Left colon (tissue), 2 donors: Measurements from ENCODE around the gene DHX38. TPM values are rescaled to one million over a fixed set of nuclear protein-coding genes. Genes with fewer than 3 reads are reported as not detected.

Source experiments
- ATAC-seq: fragments of 200-7000 bp; cut with Tn5 transposase; one replicate; pipeline ENCODE4 v1.9.1; 2020; ENCODE audit warnings: mild to moderate bottlenecking, moderate library complexity
- DNase-seq, 2 donors: peaks; one replicate each; pipeline ENCODE4 v3.0.0-alpha.2; 2020
- intact Hi-C, 2 donors: fragments of 100-400 bp; cut with DNase I in 1 of 2; cut with micrococcal nuclease in 1 of 2; formaldehyde crosslinking; loops; one replicate each; pipeline versions ENCODE4 v1.11.2 to v1.14.0; 2022; cut with DNase I, micrococcal nuclease
- total RNA-seq, 2 donors: library from RNA; stranded (reverse); fragmentation: NEBNext Ultra II Directional; extraction: Animal tissue kit (Norgen Biotek cat#: 25700); gene quantifications; one replicate each; pipeline ENCODE4 v1.2.1, GENCODE V29; 2021
- donor health status: DM: no; HTN: no; CAD: no.
- donor health status: DM: yes; HTN: yes; CAD: no.

The DHX38 gene
- total RNA-seq, 2 donors from 2014 or later: 52.0 to 61.5 TPM

DNA sequence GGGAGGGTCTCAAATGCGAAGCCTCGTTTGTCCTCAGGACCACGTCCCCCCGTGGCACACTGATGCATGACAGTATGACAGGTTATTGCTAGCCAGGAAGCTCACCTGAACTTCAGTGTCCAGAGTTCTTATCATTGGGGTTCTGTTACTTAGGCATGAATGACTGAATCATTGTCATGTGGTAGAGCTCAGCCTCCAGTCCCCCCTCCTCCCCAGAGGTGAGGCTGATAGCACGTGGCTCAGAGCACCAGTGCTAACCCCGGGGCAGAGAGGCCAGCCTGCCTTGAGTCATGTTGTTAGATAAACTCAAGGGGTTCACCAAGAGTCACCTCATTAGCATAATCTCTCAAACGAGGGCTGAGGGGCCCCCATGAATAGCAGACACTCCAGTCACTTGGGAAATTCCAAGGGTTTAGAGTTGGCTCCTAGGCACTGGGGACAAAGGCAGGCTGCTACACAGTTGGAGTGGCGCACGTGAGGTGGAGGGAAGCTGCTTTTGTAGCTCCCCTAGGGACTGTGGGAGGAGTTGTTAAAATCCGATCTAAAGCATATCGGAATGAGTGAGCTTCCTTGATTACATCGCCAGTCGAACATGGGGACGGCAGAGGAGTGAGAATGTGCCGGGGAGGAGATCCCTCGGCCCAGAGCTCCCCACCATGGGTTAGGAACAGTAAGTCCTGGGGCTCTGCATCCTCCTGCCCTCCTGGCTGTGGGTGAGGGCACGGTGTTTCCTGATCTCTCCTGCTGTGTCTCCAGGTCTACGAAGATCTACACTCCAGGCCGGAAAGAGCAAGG, 18.2 kb downstream of the DHX38 start:
- no peak for DNase-seq
- no peak for ATAC-seq
- intact Hi-C loops: no loop called here

DNA sequence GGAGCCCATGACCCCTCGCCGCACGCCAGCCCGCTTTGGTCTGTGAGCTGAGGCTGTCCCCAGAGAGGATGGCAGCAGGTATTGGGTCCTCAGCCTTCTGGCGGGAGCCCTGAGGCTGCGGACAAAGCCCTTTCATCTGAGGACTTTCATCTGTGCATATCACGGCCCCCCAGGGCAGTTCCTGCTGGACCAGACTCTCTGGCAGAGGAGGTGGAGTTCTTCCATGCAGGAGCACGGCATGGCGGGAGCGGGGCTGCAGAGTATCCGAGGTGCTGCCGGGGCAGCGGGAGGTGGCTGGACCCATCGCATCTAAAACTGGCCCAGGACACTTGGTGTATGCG, 18.8 kb downstream of the DHX38 start:
- ATAC-seq (no peak), DNase-seq (no peak)
- intact Hi-C loops: no loop called here

DNA sequence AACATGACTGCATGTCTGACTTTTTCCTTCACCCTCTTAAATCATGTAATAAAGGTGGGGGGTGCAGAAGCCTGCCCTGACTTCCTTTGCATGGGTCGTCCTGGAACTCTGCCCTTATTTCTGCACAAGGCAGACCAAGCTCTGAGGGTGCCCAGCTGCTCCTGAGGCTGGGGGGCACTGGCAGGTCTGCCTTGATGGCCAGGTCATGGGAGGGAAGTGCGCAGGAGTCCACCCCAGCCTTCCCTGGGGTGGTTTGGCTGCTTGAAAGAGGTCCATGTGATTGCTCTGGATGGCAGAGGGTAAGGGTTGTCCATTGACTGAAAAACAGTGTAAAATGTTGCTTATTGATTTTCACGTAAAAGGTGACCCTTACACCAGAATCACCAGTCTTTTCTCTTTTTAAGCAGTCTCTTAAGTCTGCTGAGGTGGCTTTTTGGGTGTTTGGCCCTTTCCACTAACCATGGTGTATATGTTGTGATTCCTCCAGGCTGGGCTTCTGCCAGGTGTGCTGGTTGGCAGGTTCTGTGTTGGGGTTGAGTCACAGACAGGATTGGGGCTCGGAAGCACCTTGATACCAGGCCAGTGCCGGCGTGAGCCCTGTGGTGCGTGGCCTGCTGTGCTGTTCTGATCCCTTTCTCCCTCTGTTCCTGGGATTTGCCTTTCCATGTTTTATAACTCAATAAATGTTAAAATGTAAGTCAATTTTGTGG, 19.4 kb downstream of the DHX38 start:
- ATAC-seq: no peak
- intact Hi-C loops: no loop called here
- no peak for DNase-seq

DNA sequence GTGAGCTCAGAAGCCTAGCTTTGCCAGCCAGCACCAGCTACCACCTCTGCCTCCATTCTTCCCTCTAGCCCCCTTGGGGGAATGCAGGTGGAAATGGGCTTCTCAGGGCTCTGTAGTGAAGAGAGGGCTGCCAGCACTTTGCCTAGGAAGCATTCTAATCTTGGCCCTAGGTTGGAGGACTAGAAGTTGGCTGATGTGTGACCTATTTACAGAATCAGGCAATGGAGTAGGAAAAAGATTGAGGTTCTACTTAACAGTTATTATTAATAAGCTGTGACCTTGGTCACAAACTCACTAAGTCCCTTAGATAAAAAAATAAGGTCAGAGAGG, 19.9 kb downstream of the DHX38 start:
- DNase-seq (no peak), ATAC-seq (no peak)
- intact Hi-C loops: no loop called here

DNA sequence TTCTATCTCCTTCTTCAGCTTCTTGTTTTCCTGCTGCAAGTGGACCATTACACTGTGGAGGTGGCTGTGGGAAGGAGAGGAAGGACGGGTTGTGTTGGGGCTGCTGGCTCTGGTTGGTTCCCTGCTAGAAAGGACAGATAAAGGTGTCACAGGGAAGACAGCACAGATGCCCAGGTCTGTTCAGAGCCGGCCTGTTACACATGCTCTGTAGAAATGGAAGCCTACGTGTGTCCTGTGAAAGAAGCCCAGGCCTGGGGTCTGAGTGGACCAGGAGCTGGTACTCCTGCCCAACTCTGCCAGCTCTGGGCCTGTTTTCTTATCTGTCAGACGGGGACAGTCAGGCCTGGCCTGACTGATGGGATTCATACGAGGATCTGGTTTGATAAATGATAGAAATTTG, 26.4 kb downstream of the DHX38 start:
- DNase-seq (no peak), ATAC-seq (no peak)
- intact Hi-C loops: no loop called here

DNA sequence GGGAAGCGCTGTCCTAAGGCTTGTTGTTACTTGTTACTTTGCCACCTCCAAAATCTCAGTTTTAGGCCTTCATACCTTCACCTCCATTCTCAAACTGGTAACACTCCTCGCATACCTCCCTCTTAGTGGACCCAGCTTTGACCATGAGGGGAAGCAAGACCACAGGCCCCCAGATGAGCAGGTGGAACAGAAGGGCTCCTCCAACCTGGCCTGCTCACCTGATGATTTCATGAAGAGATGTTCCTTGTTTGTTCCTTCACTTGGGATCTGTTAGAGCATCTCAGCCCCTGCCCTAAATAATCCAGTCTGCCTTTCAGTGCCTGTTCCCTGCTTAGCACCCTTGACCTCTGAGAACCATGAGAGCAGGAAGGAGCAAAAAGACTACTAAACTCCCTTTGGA, 28.7 kb downstream of the DHX38 start:
- intact Hi-C loops: no loop called here
- DNase-seq (no peak), ATAC-seq (no peak)

DNA sequence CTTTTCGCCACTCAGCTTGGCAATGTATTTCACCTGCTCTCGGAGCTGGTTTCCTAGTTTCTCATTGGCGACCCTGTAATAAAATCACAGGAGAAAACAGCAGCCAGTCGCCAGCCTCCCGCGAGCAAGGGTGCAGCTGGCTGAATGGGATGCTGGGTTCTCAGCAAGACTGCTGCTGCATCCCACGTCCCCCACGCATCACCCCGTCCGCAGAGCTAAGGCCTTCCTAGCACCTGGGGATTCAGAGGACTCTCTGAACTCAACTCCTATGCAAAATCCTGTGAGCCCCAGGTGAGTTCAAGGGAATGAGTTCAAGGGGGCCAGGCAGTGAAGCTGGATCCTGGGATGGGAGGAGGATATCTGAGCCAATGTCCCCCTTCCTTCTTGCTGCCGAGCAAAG, 29.3 kb downstream of the DHX38 start:
- no peak for DNase-seq
- intact Hi-C loops: no loop called here
- ATAC-seq: no peak

DNA sequence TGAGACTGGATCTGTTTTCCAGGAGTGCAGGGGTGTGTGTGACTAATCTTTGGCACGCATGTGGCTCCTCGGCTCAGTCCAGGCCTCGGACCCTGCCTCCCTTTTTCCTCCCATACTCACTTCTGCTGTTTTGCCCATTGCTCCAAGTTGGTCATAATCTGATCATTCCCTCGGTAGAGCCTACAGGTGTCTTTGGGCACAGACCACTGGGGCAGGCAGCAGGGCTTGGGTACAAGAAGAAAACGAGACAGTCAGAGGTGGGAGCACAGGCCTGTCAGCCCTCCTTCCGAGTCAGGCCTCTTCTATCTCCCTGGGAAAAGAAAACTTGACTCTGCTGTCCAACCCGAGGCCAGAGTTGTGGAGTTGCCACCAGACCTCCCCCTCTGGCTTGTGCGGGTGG, 29.8 kb downstream of the DHX38 start:
- intact Hi-C loops: no loop called here
- no peak for ATAC-seq
- no peak for DNase-seq

DNA sequence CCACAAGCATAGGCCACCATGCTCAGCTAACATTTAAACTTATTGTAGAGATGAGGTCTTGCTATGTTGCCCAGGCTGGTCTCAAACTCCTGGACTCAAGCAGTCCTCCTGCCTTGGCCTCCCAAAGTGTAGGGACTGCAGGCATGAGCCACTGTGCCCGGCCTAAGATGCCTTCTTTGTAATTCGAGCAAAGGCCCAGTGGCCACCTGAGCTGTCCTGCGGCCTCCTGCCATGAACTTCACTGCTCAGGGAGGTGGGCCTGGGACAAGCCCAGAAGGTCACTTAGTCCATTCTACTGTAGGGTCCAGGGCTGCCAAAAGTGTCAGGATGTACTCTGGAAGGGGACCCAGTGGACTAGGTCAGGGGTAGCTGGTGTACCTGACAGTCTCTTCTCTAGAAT, 30.5 kb downstream of the DHX38 start:
- DNase-seq: no peak
- ATAC-seq: no peak
- intact Hi-C loops: no loop called here

DNA sequence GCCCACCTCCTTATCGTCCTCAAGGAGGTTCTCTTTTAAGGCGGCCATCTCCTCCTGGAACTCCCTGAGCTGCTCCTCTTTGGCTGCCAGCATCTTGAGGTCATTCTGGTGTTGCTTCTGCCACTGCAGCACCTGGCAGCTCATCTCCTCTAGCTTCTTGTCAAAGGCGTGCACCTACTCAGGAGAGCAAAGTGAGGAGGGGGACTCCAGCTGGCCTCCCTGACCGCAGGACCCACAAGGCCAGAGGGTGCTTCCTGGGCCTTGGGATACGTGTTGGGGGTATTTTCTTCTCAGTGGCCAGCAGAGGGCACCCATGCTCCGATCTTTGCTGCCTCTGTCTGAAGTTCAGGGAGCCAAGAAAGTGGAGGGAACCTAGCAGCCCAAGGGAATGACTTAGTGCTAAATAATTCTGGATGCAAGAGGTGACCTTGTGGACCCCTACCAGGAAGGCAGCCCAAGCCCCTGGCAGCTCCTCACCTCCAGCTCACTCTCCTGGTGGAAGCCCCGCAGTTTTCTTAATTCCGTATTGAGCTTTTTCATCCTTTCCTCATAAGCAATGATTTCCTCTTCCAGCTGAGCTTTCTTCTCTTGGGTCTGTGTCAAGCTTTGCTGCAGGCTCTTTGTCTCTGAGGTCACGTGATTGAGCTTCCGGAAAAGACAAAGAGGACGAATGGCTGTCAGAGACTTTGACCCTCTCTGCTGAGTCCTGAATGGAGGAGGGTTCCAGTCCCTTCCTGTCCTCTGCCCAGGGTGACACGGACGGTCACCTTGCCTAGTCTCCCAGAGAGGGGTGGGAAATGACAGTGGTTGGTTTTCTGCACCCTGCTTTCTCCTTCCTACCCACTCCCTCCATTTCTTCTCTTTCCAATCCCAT, 31.4 kb downstream of the DHX38 start:
- ATAC-seq: peak; percentile 86
- intact Hi-C loops: no loop called here
- DNase-seq: peak; percentile 68 to 73

DNA sequence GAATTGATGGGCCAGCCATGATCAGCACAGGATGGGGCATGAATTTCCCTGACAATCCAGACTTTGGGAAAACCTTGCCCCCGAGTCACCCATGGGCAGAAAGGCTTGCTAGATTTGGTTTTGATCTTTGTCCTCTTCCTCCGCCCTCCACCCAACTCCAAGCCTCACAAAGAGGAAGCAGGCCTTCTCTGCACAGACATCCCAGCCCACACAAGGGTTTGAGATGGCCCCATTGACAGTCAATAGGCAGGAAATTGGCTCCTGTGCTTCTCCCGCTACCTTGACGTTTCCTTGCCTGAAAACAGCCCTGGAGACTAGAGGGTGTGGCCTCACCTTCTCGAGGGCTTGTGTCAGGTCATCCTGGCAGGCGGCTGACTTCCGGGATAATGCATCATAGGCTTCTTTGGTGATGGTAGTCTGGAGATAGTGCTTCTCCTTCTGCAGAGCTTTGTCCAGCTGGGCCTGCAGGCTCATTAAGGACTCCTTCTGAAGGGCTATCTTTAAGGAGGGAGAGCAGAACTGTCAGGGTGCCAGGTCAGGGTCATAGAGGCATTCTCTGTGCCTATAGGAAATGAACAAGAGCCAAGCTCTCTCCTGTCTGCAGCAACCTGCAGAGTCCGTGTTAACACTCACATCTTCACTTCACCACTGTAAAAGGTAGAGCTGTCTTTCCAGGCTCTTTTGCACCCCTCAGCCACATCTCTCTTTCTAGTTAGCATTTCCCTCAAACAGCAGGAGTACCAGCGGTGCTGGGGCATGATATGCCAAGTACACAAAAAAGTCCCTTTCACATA, 32.2 kb downstream of the DHX38 start:
- intact Hi-C loops: no loop called here
- DNase-seq (peak; percentile 44 to 47), ATAC-seq (peak; percentile 79)

DNA sequence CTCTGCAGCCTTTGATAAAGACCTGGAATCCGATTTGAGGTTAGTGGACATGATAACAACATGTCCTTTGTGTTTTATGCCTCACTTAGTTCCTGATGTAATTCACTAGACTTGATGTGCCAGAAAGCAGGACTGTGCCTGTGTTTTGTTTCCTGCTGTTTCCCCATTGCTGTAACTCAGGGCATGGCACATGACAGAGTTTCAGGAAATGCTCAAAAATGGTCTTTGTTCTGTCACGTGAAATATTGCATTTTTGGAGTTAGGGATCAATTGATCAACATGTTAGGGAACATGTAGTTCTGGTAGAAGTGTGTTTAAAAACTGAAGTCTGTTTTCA, 32.8 kb downstream of the DHX38 start:
- intact Hi-C loops: no loop called here
- DNase-seq (no peak), ATAC-seq (peak; percentile 58)

DNA sequence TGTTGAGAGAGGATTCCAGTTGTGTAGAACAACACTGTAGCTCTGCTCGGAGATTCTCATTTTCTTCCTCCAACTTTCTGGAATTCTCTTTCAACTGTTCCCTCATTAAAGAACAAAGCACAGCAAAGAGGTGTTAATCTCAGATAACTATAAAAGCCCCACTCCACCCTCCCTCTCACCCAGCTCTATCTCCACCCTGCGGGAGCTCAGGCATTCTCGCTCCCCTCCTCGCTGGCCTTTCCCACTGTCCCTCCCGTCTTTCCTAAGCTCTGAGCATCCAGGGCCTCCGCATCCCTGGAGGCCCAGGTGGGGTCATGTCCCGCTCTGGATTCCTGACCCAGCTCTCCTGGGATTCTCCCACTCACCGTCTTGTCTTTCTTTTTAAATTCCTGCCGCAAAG, 35.1 kb downstream of the DHX38 start:
- intact Hi-C loops: no loop called here
- ATAC-seq: no peak
- DNase-seq: no peak

DNA sequence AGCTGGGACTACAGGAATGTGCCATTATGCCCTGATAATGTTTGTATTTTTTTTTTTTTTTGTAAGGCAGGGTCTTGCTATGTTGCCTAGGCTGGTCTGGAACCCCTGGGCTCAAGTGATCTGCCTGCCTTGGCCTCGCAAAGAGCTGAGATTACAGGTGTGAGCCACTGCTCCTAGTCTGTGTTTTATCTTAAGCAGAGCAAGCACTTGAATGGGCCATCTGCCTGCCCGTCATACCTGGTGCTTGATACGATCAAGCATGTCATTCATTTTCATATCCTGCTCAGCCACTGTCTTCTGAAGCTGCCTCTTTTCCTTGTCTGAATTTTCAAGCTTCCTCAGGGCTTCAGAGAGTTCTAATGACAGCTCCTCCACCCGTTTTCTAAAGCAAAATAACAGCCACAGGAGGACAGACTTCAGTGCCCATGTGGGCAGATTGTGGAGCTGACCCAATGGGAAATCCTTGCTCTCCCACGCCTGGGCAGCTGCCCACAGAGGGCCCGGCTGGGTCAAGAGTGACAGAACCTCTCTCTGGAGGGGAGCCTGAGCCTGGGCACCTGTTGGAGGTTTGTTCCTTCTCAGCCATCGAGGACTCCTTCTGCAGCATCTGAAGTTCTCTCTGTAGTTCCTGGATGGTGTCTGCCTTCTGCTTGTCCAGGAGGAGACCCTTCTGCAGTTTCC, 36.5 kb downstream of the DHX38 start:
- ATAC-seq: no peak
- intact Hi-C loops: no loop called here
- DNase-seq: no peak

DNA sequence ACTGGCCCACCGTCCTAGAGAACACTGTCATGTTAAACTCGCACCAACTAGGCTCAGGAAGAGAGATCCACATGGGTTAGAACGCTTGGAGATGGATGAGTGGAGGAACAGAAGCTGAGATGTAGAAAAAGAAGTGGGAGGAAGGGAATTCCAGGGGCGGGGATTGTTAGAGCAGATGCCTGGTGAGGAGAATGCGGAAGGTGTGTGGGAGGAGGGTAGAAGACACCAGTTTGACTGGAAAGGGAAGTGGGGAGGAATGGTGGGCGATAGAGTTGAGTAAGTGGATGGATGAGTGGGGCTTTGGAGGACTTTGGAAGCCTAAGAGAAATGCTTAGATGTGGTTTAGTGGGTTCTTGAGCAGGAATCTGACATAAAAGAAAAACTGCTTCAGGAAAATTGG, 37.4 kb downstream of the DHX38 start:
- intact Hi-C loops: no loop called here
- ATAC-seq (no peak), DNase-seq (no peak)

DNA sequence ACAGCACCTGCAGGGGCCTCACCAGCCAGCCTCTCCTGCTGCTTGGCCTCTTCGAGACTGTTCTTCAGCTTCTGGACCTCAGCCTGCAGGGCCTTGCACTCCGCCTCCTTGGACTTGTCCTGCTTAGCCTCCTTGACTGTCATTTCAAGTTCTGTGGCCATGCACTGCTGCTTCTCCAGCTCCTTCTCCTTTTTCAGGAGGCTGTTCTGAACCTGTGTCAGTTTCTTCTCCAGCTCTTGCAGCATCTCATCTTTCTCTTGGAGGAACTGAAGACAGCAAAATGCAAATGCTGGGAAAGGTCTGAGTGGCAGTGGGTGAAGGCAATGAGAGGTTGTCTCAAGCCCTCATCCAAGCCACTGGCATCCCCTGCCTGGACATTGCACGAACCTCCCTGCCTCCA, 39.1 kb downstream of the DHX38 start:
- DNase-seq: no peak
- no peak for ATAC-seq
- intact Hi-C loops: no loop called here

DNA sequence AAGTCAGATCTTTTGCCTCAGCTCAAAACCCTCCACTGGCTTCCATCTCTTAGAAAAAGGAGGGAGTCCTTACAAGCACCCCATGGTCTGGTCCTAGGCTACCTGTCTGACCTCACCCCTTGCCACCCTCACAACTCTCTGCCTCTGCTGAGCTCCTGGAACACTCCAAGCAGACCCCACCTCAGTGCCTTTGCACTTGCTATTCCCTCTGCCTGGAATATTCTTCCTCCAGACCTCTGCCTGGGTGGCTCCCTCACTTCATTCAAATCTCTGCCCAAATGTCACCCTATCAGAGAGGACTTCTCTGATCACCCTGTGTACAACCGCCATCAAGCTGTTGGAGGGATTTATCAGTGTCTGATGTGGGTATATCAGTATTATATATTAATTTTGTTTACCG, 40.9 kb downstream of the DHX38 start:
- ATAC-seq (no peak), DNase-seq (no peak)
- intact Hi-C loops: no loop called here

DNA sequence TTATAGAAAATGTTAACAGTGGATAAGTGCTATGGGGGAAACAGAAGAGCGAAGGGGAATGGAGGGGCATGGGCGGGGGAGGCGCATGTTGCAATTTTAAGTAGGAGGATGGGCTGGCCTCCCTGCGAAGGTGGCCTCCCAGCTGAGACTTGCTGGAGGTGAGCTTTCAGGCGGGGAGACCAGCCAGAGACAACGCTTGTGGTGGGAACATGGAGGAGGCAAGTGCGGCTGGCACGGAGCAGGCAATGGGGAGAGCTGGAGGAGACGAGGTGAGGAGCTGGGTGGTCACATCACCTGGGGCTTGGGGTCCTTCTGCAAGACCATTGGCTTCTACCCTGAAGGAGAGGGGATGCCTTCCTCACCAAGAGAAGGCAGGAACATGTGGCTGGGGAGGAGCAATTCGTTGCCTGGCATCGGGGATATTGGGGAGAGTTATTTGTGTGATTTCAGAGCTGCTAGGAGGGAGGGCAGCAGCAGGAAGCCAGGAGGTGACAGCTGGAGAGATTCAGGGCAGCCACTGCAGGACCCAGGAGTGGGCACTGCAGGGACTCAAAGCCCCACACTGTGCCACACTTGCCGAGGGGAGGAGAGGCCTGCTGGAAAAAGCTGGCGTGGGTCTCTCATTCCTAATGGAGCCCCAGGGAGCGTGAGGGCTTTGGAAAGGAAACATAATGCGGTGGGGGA, 43.9 kb downstream of the DHX38 start:
- no peak for ATAC-seq
- DNase-seq: no peak
- intact Hi-C loops: no loop called here
